Measurements from ENCODE around the gene NPHS1.

- TF ChIP-seq CTCF (IDR thresholded peaks at IDR 0.05) (no peak), POLR2A (IDR thresholded peaks at IDR 0.05) (no peak)
These were observed 40.7 kb downstream of the NPHS1 start for GRCh38 chr19:35811317-35812219.
